GM10266 (cell line): Measurements from ENCODE around the gene BST1.

ENCODE experiments used
- DNase-seq: peaks from one replicate; pipeline ENCODE4 v3.0.0; 2012; ENCODE audit errors: extremely low spot score
- TF ChIP-seq, protein P1 (sequence below): IDR thresholded peaks from 2 replicates; pipeline ENCODE4 v1.5.1; 2012; ENCODE audit warnings: mild to moderate bottlenecking, low read depth; ENCODE audit not compliant: control insufficient read depth, insufficient read depth; ENCODE audit errors: missing control alignments

Gene BST1

DNA sequence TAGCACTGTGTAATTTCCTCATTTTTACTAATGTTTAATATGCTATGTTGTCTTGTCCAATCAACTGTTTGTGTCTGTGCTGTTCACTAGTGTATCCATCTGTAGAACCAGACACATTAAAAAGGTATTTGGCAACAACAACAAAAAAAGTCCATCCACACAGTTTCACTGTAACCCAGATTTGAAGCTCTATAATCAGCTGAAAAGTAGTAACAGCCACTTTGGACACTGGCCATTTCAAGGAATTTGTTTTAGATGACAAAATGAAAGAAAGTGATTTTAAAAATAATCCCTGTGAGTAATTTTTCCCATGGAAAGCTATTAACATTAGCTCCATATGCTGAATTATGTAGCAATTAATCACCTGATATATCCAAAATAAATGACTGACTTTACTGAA, 45.5 kb upstream of the BST1 start:
- TF ChIP-seq, protein P1, sequence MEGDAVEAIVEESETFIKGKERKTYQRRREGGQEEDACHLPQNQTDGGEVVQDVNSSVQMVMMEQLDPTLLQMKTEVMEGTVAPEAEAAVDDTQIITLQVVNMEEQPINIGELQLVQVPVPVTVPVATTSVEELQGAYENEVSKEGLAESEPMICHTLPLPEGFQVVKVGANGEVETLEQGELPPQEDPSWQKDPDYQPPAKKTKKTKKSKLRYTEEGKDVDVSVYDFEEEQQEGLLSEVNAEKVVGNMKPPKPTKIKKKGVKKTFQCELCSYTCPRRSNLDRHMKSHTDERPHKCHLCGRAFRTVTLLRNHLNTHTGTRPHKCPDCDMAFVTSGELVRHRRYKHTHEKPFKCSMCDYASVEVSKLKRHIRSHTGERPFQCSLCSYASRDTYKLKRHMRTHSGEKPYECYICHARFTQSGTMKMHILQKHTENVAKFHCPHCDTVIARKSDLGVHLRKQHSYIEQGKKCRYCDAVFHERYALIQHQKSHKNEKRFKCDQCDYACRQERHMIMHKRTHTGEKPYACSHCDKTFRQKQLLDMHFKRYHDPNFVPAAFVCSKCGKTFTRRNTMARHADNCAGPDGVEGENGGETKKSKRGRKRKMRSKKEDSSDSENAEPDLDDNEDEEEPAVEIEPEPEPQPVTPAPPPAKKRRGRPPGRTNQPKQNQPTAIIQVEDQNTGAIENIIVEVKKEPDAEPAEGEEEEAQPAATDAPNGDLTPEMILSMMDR, result no peak
- DNase-seq, result no peak

DNA sequence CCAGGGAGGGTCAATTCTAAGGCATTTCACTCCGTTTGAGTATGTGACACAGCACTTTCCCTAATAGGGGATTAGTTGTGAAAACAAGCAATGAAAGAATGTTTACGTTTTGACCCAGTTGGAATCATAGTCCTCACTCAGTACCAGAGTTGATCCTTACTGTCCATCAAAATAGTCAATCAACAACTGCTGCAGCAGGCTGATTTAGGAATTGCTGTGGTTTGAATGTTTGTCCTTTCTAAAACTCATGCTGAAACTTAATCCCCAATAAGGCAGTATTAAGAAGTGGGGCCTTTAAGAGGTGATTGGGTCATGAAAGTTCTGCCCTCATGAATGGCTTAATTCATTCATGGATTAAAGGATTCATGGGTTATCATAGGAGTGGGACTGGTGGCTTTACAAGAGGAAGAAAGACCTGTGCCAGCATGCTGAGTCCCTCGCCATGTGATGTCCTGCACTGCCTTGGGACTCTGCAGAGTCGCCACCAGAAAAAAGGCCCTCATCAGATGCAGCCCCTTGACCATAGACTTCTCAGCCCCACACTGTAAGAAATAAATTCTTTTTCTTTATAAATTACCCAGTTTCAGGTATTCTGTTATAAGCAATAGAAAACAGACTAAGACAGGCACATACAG, 44.6 kb upstream of the BST1 start:
- TF ChIP-seq, protein P1, result no peak
- no peak for DNase-seq

DNA sequence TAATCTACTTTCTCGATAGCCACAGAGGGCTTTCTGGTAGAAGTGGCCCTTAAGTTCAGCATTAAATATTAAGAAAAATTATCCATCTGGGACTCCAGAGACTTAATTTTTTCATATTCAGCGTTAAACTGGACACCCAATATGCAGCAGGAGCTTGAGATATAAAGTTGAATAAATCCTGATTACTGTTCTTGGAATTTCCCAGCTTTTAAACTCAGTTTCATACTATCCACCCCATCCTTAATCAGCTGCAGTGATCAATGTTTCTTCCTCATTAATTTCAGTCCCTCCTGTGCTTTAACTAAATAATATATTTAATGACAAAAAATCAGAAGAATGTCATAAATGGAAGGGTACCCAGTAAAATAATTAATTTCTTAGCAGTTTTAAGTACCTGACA, 44.1 kb upstream of the BST1 start:
- DNase-seq, result no peak

DNA sequence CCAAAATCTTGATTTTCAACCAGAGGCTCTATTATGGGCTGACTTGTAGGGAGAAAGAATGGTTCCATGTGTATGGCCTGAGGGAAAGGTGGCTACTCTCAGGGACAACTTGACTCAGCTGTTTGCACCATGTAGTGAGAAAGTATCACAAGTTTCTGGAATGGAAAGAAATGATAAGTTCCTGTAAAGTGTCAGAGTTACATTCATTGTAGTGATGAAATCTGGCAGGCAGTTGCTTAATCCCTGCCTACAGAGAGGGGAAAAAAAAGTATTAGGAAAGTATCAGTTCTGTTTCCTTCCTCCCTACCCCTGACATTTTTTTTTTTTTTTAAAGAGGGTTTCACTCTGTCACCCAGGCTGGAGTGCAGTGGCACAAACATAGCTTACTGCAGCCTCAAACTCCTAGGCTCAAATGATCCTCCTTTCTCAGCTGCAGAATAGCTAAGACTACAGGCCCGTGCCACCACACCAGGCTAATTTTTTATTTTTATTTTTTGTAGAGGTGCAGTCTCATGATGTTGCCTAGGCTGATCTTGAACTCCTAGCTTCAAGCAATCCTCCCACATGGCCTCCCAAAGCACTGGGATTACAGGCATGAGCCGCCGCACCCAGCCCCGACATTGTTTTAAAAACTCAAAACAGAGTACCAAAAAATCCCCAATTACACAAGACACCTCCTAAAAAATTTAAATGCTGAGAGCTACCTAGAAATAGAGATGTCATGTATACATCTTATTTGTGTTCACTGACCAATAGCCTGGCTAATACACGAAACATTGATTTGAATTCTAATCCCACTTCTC, 42.9 kb upstream of the BST1 start:
- TF ChIP-seq, protein P1, result no peak
- no peak for DNase-seq

More for the DNA sequence above, 44.1 kb upstream of the BST1 start:
- TF ChIP-seq, protein P1, result no peak

DNA sequence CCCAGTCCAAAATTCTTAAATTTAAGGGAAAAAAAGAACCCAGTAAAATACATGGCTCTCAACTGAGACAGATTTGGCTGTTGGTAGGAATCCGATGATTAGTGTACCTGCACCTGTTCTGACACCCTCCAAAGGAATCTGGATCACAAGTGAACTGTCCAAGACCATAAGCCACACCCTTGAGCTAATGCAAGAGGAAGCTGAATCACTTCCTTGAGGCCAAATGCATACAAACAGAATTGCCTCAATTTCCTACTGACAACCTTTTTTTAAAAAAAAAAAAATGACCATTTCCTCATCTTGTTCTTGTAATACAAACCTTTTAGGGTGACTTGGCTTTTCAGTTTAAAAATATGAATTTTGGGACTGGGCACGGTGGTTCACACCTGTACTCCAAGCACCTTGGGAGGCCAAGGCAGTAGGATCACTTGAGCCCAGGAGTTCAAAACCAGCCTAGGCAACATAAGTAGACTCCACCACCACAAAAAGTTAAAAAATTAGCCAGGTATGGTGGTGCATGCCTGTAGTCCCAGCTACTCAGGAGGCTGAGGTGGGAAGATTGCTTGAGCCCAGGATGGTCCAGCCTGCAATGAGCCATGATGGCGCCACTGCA, 37.0 kb upstream of the BST1 start:
- TF ChIP-seq, protein P1, result no peak
- no peak for DNase-seq

DNA sequence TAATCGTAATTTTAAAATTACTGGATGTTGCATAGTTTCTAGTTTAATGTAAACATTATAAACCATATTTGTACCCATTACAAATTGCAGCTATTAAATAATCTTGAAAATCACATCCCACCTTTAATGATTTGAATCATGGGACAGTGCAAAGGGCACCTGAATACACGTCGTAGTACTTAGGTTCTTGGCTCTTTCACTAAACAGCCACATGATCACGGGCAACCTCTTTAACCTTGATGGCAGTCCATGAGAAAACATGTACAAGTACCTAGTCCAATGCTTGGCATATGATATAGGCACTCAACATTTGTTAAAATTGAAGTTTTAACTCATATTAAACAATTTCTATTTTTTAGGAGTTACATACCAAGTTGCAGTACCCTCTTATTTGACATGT, 35.9 kb upstream of the BST1 start:
- TF ChIP-seq, protein P1, result no peak
- no peak for DNase-seq
